ENCODE measurements around the gene EID2B. TPM values are rescaled to one million over a fixed set of nuclear protein-coding genes. Genes with fewer than 3 reads are reported as not detected.

The EID2B gene
- total and polyA plus RNA-seq, 4 donors = 2.1 to 5.2 (median 2.9) TPM

DNA sequence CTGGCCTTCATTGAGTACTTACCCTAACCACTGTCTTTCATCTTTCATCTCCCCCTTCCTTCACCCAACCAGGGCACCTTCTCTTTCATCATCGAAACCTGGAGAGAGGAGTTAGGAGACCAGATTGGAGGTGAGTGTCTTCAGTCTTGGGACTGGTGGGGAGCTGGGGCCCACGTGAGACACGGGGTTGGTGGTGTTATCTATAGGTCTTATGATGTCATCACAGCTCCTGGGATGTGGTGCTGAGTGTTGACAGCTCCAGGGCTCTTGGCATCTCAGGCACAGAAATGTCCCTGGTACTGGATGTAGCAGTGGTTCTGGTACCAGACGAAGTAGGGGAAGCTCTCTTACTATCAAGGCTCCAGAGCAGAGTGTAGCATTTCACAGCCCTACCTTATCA lies 32.1 kb downstream of the EID2B start:
- Histone ChIP-seq H3K27me3 (ENCODE audit: control insufficient read depth in 3 of 3, insufficient read depth in 3 of 3, low read length in 2 of 3) (peaks cover 10 to 44% (median 35%) of the 10 kb centered on the region in 3 donors), H3K9ac (ENCODE audit: insufficient read depth in 1 of 2, low read length in 2 of 2) (no peak overlapping the region), H3K36me3 (ENCODE audit: control insufficient read depth in 4 of 4, insufficient read depth in 4 of 4, low read length in 4 of 4) (no peaks in the 10 kb centered on the region), H3K27ac (ENCODE audit: low read depth in 1 of 2, low read length in 1 of 2) (no peak overlapping the region), H3K4me1 (ENCODE audit: control insufficient read depth in 5 of 5, insufficient read depth in 5 of 5, low read length in 5 of 5) (peaks cover 0 to 12% (median 0%) of the 10 kb centered on the region in 5 donors), H3K9me3 (ENCODE audit: control insufficient read depth in 4 of 4, insufficient read depth in 3 of 4, low read length in 3 of 4) (peaks cover 0 to 8% (median 0%) of the 10 kb centered on the region in 4 donors), H3K4me3 (no peak overlapping the region)
- TF ChIP-seq, protein P1, sequence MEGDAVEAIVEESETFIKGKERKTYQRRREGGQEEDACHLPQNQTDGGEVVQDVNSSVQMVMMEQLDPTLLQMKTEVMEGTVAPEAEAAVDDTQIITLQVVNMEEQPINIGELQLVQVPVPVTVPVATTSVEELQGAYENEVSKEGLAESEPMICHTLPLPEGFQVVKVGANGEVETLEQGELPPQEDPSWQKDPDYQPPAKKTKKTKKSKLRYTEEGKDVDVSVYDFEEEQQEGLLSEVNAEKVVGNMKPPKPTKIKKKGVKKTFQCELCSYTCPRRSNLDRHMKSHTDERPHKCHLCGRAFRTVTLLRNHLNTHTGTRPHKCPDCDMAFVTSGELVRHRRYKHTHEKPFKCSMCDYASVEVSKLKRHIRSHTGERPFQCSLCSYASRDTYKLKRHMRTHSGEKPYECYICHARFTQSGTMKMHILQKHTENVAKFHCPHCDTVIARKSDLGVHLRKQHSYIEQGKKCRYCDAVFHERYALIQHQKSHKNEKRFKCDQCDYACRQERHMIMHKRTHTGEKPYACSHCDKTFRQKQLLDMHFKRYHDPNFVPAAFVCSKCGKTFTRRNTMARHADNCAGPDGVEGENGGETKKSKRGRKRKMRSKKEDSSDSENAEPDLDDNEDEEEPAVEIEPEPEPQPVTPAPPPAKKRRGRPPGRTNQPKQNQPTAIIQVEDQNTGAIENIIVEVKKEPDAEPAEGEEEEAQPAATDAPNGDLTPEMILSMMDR (IDR thresholded peaks at IDR 0.05; ENCODE audit: control extremely low read depth, extremely low read depth) = no peak
- no peak for ATAC-seq (ENCODE audit: insufficient read depth, low FRiP score)
- DNase-seq = no peak
- WGBS, 2 donors = 45 to 48% methylated on average over 4 of the region's 4 CpGs

DNA sequence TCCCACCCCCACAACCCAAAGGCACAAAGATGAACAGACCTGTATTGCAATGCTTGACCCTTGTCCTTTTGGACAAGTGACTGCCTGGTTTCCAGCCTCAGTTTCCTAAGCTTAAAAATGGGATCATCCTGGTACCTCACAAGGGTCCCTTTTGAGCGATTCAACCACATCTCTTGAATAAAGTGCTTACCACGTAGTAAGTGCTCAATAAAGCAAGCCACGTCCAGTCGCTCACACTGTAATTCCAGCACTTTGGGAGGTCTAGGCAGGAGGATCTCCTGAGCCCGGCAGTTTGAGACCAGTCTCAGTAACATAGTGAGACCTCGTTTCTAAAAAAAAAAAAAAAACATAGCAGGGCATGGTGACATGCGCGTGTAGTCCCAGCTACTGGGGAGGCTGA lies 32.7 kb downstream of the EID2B start:
- no peak overlapping the region for H3K9ac ChIP-seq (ENCODE audit: insufficient read depth in 1 of 2, low read length in 2 of 2)
- H3K4me3 ChIP-seq = no peak overlapping the region
- no peaks in the 10 kb centered on the region for H3K36me3 ChIP-seq (ENCODE audit: control insufficient read depth in 4 of 4, insufficient read depth in 4 of 4, low read length in 4 of 4)
- DNase-seq (no peak), ATAC-seq (ENCODE audit: insufficient read depth, low FRiP score) (no peak)
- H3K4me1 ChIP-seq (ENCODE audit: control insufficient read depth in 5 of 5, insufficient read depth in 5 of 5, low read length in 5 of 5) = peaks cover 0 to 12% (median 0%) of the 10 kb centered on the region in 5 donors
- H3K9me3 ChIP-seq (ENCODE audit: control insufficient read depth in 4 of 4, insufficient read depth in 3 of 4, low read length in 3 of 4) = peaks cover 0 to 5% (median 0%) of the 10 kb centered on the region in 4 donors
- H3K27ac ChIP-seq (ENCODE audit: low read depth in 1 of 2, low read length in 1 of 2) = no peak overlapping the region
- WGBS, 2 donors = 76 to 81% methylated on average over 8 of the region's 8 CpGs
- TF ChIP-seq, protein P1 (IDR thresholded peaks at IDR 0.05; ENCODE audit: control extremely low read depth, extremely low read depth) = no peak
- peaks cover 10 to 39% (median 35%) of the 10 kb centered on the region in 3 donors for H3K27me3 ChIP-seq (ENCODE audit: control insufficient read depth in 3 of 3, insufficient read depth in 3 of 3, low read length in 2 of 3)

DNA sequence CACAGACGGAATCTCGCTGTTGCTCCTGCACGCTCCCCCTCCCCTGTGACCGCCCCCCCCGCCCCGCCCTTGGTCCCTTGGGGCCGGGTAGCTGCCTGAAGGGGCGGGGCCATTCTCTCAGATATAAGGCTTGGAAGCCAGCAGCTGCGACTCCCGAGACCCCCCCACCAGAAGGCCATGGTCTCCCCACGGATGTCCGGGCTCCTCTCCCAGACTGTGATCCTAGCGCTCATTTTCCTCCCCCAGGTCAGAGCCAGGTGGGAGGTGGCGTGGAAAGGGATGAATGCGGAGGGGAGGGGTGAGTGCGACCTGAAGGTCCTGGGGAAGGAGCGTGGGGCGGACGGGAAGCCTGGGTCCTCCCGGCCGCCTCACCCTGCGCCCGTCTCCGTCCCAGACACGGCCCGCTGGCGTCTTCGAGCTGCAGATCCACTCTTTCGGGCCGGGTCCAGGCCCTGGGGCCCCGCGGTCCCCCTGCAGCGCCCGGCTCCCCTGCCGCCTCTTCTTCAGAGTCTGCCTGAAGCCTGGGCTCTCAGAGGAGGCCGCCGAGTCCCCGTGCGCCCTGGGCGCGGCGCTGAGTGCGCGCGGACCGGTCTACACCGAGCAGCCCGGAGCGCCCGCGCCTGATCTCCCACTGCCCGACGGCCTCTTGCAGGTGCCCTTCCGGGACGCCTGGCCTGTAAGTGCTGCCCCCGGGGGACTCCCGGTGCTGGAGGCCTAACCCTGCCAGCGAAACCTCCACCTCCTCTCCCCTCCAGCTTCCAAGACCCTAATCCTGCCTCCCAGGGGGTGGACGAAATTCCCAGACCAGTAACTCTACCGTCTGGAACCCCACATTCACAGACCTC lies 33.6 kb downstream of the EID2B start, which contains the start of gene DLL3:
Gene DLL3, plus strand, starts transcription at position 150 of the 845 bp plus-strand sequence. Its CDS starts 28 bp downstream, at position 178.
- no peak for DNase-seq
- TF ChIP-seq, protein P1 (IDR thresholded peaks at IDR 0.05; ENCODE audit: control extremely low read depth, extremely low read depth) = no peak
- Histone ChIP-seq H3K9ac (ENCODE audit: insufficient read depth in 1 of 2, low read length in 2 of 2) (no peak within 1 kb of the TSS), H3K4me1 (ENCODE audit: control insufficient read depth in 5 of 5, insufficient read depth in 5 of 5, low read length in 5 of 5) (peaks cover 0 to 12% (median 0%) of the 10 kb centered on the region in 5 donors), H3K27me3 (ENCODE audit: control insufficient read depth in 3 of 3, insufficient read depth in 3 of 3, low read length in 2 of 3) (peaks cover 10 to 38% (median 32%) of the 10 kb centered on the region in 3 donors), H3K36me3 (ENCODE audit: control insufficient read depth in 4 of 4, insufficient read depth in 4 of 4, low read length in 4 of 4) (no peaks in the 10 kb centered on the region), H3K27ac (ENCODE audit: low read depth in 1 of 2, low read length in 1 of 2) (no peak within 1 kb of the TSS), H3K4me3 (no peak within 1 kb of the TSS), H3K9me3 (ENCODE audit: control insufficient read depth in 4 of 4, insufficient read depth in 3 of 4, low read length in 3 of 4) (peaks cover 0 to 5% (median 0%) of the 10 kb centered on the region in 4 donors)
- no peak for ATAC-seq (ENCODE audit: insufficient read depth, low FRiP score)
- 2% methylated on average over 39 to 60 of the region's 60 CpGs for WGBS, 2 donors

All from lung (tissue), 12 donors.